SH-SY5Y (cell line): ENCODE measurements around the gene MAJIN.

Experiments used
- GATA2 ChIP-seq: IDR thresholded peaks from 2 replicates; pipeline ENCODE4 v1.6.1; 2011; ENCODE audit warnings: mild to moderate bottlenecking, low read depth, low read length
- GATA3 ChIP-seq: IDR thresholded peaks from 2 replicates; pipeline ENCODE4 v1.6.1; 2011; ENCODE audit warnings: low read depth, mild to moderate bottlenecking, low read length, moderate library complexity

The MAJIN gene

DNA sequence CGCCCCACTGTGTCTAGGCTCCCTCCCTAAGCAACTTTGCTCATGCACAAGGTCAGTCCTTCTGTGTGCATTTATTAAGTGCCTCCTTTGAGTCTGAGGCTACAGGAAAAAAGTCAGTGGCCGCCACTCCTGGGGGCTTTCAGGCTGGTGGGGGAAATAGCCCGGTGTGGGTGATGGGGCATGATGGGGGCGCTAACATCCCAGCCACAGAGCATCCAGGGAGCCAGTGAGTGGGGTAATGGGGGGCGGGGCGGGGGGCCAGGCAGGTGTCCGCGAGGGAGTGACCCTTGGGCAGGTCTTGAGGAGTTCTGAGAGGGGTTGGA is 83.5 kb downstream of the MAJIN start:
- TF ChIP-seq GATA3 (no peak), GATA2 (no peak)
